ENCODE measurements around the gene GLI2. TPM values are rescaled to one million over a fixed set of nuclear protein-coding genes. Genes with fewer than 3 reads are reported as not detected.

Gene GLI2
- total RNA-seq, 1 experiment from 2014 or later, result 11.6 TPM

GRCh38 chr2:120772261-120772660, 36.6 kb downstream of the GLI2 start:
- H3K4me1 ChIP-seq (replicated peaks; ENCODE audit: insufficient read depth), result no peaks in the 10 kb centered on the region
- H3K4me2 ChIP-seq, result no peak overlapping the region
- no peak overlapping the region for H2AFZ ChIP-seq
- H3K36me3 ChIP-seq (ENCODE audit: low read depth), result no peaks in the 10 kb centered on the region
- peaks cover 28% of the 10 kb centered on the region for H3K27me3 ChIP-seq (ENCODE audit: insufficient read depth, low read depth)
- TF ChIP-seq EZH2 (IDR thresholded peaks at IDR 0.05; ENCODE audit: low read depth), result no peak
- TF ChIP-seq CTCF (conservative IDR thresholded peaks at IDR 0.05), result no peak
- DNase-seq, result no peak
- intact Hi-C loops (cut with micrococcal nuclease; ENCODE audit: unreplicated experiment), result no loop called here
- no TSS peak for BruUV-seq (replicated peaks)
- no peaks in the 10 kb centered on the region for H3K9me2 ChIP-seq (ENCODE audit: insufficient read depth)
- H3K4me3 ChIP-seq, result no peak overlapping the region
- no peaks in the 10 kb centered on the region for H3K79me2 ChIP-seq (ENCODE audit: low read depth)
- ChIA-PET CTCF (no interaction called here), POLR2A (ENCODE audit: unreplicated experiment) (interaction anchor here (0.6 kb wide), 1 partner anchor 29 kb away, joined by 3 read pairs; no protein-coding TSS in a partner anchor)
- no peaks in the 10 kb centered on the region for H3F3A ChIP-seq (ENCODE audit: insufficient read depth, low read depth)
- no peak overlapping the region for H3K27ac ChIP-seq
- H3K9me3 ChIP-seq (ENCODE audit: insufficient read depth, low read depth), result no peaks in the 10 kb centered on the region
- no peaks in the 10 kb centered on the region for H4K20me1 ChIP-seq (ENCODE audit: insufficient read depth)

GRCh38 chr2:120773186-120773800, 37.6 kb downstream of the GLI2 start:
- H4K20me1 ChIP-seq (ENCODE audit: insufficient read depth), result no peaks in the 10 kb centered on the region
- TF ChIP-seq EZH2 (IDR thresholded peaks at IDR 0.05; ENCODE audit: low read depth) (no peak), CTCF (conservative IDR thresholded peaks at IDR 0.05) (no peak)
- no peak overlapping the region for H3K4me3 ChIP-seq
- no peak overlapping the region for H2AFZ ChIP-seq
- no peaks in the 10 kb centered on the region for H3K79me2 ChIP-seq (ENCODE audit: low read depth)
- BruUV-seq (replicated peaks), result no TSS peak
- H3K27me3 ChIP-seq (ENCODE audit: insufficient read depth, low read depth), result peaks cover 25% of the 10 kb centered on the region
- H3K4me2 ChIP-seq, result no peak overlapping the region
- H3K4me1 ChIP-seq (replicated peaks; ENCODE audit: insufficient read depth), result no peaks in the 10 kb centered on the region
- POLR2A ChIA-PET (ENCODE audit: unreplicated experiment), result interaction anchor here (0.6 kb wide), 1 partner anchor 37 kb away, joined by 7 read pairs; no protein-coding TSS in a partner anchor
- H3F3A ChIP-seq (ENCODE audit: insufficient read depth, low read depth), result no peaks in the 10 kb centered on the region
- intact Hi-C loops (cut with micrococcal nuclease; ENCODE audit: unreplicated experiment), result no loop called here
- CTCF ChIA-PET, result no interaction called here
- no peaks in the 10 kb centered on the region for H3K9me3 ChIP-seq (ENCODE audit: insufficient read depth, low read depth)
- H3K9me2 ChIP-seq (ENCODE audit: insufficient read depth), result no peaks in the 10 kb centered on the region
- no peaks in the 10 kb centered on the region for H3K36me3 ChIP-seq (ENCODE audit: low read depth)
- no peak for DNase-seq
- H3K27ac ChIP-seq, result no peak overlapping the region

- Histone ChIP-seq H4K20me1 (ENCODE audit: insufficient read depth) (no peaks in the 10 kb centered on the region), H3K9me3 (ENCODE audit: insufficient read depth, low read depth) (no peaks in the 10 kb centered on the region), H3K27me3 (ENCODE audit: insufficient read depth, low read depth) (peaks cover 21% of the 10 kb centered on the region), H3K27ac (no peak overlapping the region), H2AFZ (no peak overlapping the region), H3F3A (ENCODE audit: insufficient read depth, low read depth) (no peaks in the 10 kb centered on the region), H3K9me2 (ENCODE audit: insufficient read depth) (no peaks in the 10 kb centered on the region), H3K36me3 (ENCODE audit: low read depth) (no peaks in the 10 kb centered on the region), H3K4me1 (replicated peaks; ENCODE audit: insufficient read depth) (no peaks in the 10 kb centered on the region), H3K79me2 (ENCODE audit: low read depth) (no peaks in the 10 kb centered on the region), H3K4me3 (no peak overlapping the region), H3K4me2 (no peak overlapping the region)
- DNase-seq, result no peak
- CTCF ChIA-PET, result no interaction called here
- BruUV-seq (replicated peaks), result no TSS peak
- intact Hi-C loops (cut with micrococcal nuclease; ENCODE audit: unreplicated experiment), result no loop called here
- POLR2A ChIA-PET (ENCODE audit: unreplicated experiment), result no interaction called here
- no peak for TF ChIP-seq CTCF (conservative IDR thresholded peaks at IDR 0.05)
- TF ChIP-seq EZH2 (IDR thresholded peaks at IDR 0.05; ENCODE audit: low read depth), result no peak
Observed at GRCh38 chr2:120774557-120775160, 39.0 kb downstream of the GLI2 start.

All from PC-9 (cell line).